ENCODE measurements around the gene UBFD1.

- TF ChIP-seq POLR2A (IDR thresholded peaks at IDR 0.05), result no peak
- no peak for TF ChIP-seq CTCF (IDR thresholded peaks at IDR 0.05)
These were observed 58.3 kb downstream of the UBFD1 start for GRCh38 chr16:23615805-23616204.
